PC-9 (cell line): ENCODE results near the gene FIGN. TPM values are rescaled to one million over a fixed set of nuclear protein-coding genes. Genes with fewer than 3 reads are reported as not detected.

Source experiments
- Bru-seq: library from RNA; stranded (reverse); fragments of 400-500 nt; gene quantifications from one replicate; lab custom pipeline; 2021; lab: Mats Ljungman, UMichigan
- BruChase-seq, 2 experiments: library from RNA; stranded (reverse); fragments of 400-500 nt; gene quantifications; one replicate each; lab custom pipeline; 2021; lab: Mats Ljungman, UMichigan
- BruUV-seq: library from RNA; stranded (reverse); fragments of 400-500 nt; replicated peaks from 2 replicates; lab custom pipeline; 2021; lab: Mats Ljungman, UMichigan
- CTCF ChIA-PET: fragments of 300-600 bp; sonication (Branson Sonifier 250); formaldehyde crosslinking; loops from one replicate; lab custom pipeline; 2022; ENCODE audit warnings: antibody characterized with exemption; lab: Charles Lee
- POLR2A ChIA-PET: fragments of 300-600 bp; sonication (Branson Sonifier 250); formaldehyde crosslinking; loops from one replicate; lab custom pipeline; 2022; ENCODE audit warnings: antibody characterized with exemption; ENCODE audit not compliant: unreplicated experiment; lab: Charles Lee
- DNase-seq, 2 experiments: peaks; one replicate each; pipeline versions ENCODE4 v3.0.0 to v3.0.0-alpha.2; 2015 to 2022; ENCODE audit warnings: mixed read lengths in 1 of 2
- H2AFZ ChIP-seq: fragments of 200-600 bp; sonication (generic); 2 replicates; pipeline ENCODE4 v1.8.1; 2017; ENCODE audit warnings: antibody characterized with exemption
- H3F3A ChIP-seq: fragments of 200-600 bp; sonication (generic); 2 replicates; pipeline ENCODE4 v1.8.1; 2017; ENCODE audit warnings: antibody characterized with exemption, mild to moderate bottlenecking, low read depth; ENCODE audit not compliant: insufficient read depth
- H3K27ac ChIP-seq: fragments of 200-600 bp; sonication (generic); 2 replicates; pipeline ENCODE4 v1.6.1; 2016; ENCODE audit warnings: mixed run types
- H3K27me3 ChIP-seq: fragments of 200-600 bp; sonication (generic); 2 replicates; pipeline ENCODE4 v1.6.1; 2016; ENCODE audit warnings: low read depth, mixed run types; ENCODE audit not compliant: insufficient read depth
- H3K36me3 ChIP-seq: fragments of 200-600 bp; sonication (generic); 2 replicates; pipeline ENCODE4 v1.6.1; 2016; ENCODE audit warnings: low read depth, mixed run types
- H3K4me1 ChIP-seq: fragments of 200-600 bp; sonication (generic); replicated peaks from 2 replicates; pipeline ENCODE4 v1.6.1; 2016; ENCODE audit warnings: mixed run types; ENCODE audit not compliant: insufficient read depth
- H3K4me2 ChIP-seq: fragments of 200-600 bp; sonication (generic); 2 replicates; pipeline ENCODE4 v1.6.1; 2017; ENCODE audit warnings: mixed run types
- H3K4me3 ChIP-seq: fragments of 200-600 bp; sonication (generic); 2 replicates; pipeline ENCODE4 v1.6.1; 2016; ENCODE audit warnings: mixed run types
- H3K79me2 ChIP-seq: fragments of 200-600 bp; sonication (generic); 2 replicates; pipeline ENCODE4 v1.6.1; 2017; ENCODE audit warnings: low read depth, mixed run types
- H3K9me2 ChIP-seq: fragments of 200-600 bp; sonication (generic); 2 replicates; pipeline ENCODE4 v1.8.1; 2017; ENCODE audit warnings: mild to moderate bottlenecking; ENCODE audit not compliant: insufficient read depth
- H3K9me3 ChIP-seq: fragments of 200-600 bp; sonication (generic); 2 replicates; pipeline ENCODE4 v1.8.1; 2016; ENCODE audit warnings: low read depth; ENCODE audit not compliant: insufficient read depth
- H4K20me1 ChIP-seq: fragments of 200-600 bp; sonication (generic); 2 replicates; pipeline ENCODE4 v1.8.1; 2017; ENCODE audit not compliant: insufficient read depth
- CTCF ChIP-seq: fragments of 200-600 bp; sonication (generic); conservative IDR thresholded peaks from 2 replicates; pipeline ENCODE4 v1.6.1; 2017; ENCODE audit warnings: mixed run types, antibody characterized with exemption, mild to moderate bottlenecking, moderate library complexity
- EZH2 ChIP-seq: fragments of 200-600 bp; sonication (generic); IDR thresholded peaks from 2 replicates; pipeline ENCODE4 v1.8.0; 2017; ENCODE audit warnings: antibody characterized with exemption, low read depth
- intact Hi-C: fragments of 100-400 bp; cut with micrococcal nuclease; formaldehyde crosslinking; loops from one replicate; pipeline ENCODE4 v1.10.0; 2022; ENCODE audit not compliant: unreplicated experiment
- long read RNA-seq: library from polyadenylated mRNA; stranded (forward); transcript quantifications from one replicate; pipeline ENCODE4 v2.0.0, GENCODE V29; 2022
- total RNA-seq: library from RNA; stranded (reverse); gene quantifications from 2 replicates; pipeline ENCODE4 v1.2.3, GENCODE V29; 2021

The FIGN gene, protein sequence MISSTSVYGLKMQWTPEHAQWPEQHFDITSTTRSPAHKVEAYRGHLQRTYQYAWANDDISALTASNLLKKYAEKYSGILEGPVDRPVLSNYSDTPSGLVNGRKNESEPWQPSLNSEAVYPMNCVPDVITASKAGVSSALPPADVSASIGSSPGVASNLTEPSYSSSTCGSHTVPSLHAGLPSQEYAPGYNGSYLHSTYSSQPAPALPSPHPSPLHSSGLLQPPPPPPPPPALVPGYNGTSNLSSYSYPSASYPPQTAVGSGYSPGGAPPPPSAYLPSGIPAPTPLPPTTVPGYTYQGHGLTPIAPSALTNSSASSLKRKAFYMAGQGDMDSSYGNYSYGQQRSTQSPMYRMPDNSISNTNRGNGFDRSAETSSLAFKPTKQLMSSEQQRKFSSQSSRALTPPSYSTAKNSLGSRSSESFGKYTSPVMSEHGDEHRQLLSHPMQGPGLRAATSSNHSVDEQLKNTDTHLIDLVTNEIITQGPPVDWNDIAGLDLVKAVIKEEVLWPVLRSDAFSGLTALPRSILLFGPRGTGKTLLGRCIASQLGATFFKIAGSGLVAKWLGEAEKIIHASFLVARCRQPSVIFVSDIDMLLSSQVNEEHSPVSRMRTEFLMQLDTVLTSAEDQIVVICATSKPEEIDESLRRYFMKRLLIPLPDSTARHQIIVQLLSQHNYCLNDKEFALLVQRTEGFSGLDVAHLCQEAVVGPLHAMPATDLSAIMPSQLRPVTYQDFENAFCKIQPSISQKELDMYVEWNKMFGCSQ
- total RNA-seq = 3.1 and 7.4 TPM in 2 replicates
- percentile 71 among the genes with signal in this experiment for Bru-seq, nascent RNA
- BruChase-seq, experiment 1, labeled RNA remaining after a 2-hour chase = percentile 75 among the genes with signal in this experiment
- BruChase-seq, experiment 2, labeled RNA remaining after a 6-hour chase = percentile 51 among the genes with signal in this experiment
- long read RNA-seq, full-length matches to known transcripts = 3 of 3 reads
- long read RNA-seq, partial matches to known transcripts = 0 of 3 reads
- long read RNA-seq, other reads (novel, unspliced or antisense) = 0 of 3 reads

DNA sequence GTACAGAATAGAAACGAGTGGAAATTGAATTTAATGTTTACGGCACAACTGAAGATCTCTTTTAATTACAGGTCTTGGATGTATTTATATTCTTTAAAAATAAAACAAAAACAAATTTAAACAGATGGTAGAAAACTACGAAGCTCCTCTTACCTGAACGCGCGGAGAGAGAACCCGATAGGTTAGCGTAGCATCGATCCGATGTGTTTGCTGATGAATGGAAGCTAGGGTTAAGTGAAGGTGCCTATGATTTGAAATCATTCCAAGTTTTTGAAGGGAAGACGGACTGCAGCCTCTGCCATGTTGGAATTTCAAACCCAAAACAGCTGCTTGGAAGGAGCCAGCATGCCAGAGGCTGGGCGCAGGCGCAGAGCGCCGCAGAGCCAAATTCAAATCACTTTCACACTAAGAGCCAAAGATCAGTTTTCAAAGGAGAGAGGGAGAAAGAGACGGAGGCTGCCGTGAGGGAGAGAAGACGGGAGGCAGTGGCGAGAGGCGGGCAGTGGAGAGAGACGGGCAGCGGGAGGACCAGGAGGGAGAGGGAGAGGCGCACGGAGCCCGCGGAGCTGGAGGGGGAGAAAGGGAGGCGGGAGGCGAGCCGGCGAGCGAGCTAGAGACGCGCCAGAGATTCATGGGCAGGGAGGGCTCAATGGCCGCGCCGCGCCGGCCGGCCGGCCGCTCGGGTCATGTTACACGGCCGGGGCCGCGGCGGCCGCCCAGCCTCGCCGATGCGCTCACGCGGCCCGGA lies at the start of gene FIGN:
TSS of gene FIGN (minus strand) at position 324 of the 748 bp plus-strand sequence. CDS start 1,081 bp downstream, outside the sequence.
- Histone ChIP-seq H3K27ac (peak within 1 kb of the TSS; percentile 57), H3K9me3 (no peaks in the 10 kb centered on the region), H3K4me2 (peak within 1 kb of the TSS; percentile 92), H3K36me3 (no peaks in the 10 kb centered on the region), H3K4me3 (peak within 1 kb of the TSS; percentile 91), H3K4me1 (no peaks in the 10 kb centered on the region), H3K79me2 (0 out of 2 replicates have a peak, but pooled peaks cover 5% of the 10 kb centered on the region), H4K20me1 (no peaks in the 10 kb centered on the region), H3K9me2 (no peaks in the 10 kb centered on the region), H3K27me3 (no peaks in the 10 kb centered on the region), H3F3A (no peaks in the 10 kb centered on the region), H2AFZ (peak within 1 kb of the TSS; percentile 96)
- BruUV-seq = no TSS peak
- TF ChIP-seq CTCF (no peak), EZH2 (no peak)
- ChIA-PET CTCF (no interaction called here), POLR2A (no interaction called here)
- peak; percentile 57 to 61 for DNase-seq
- intact Hi-C loops = loop anchor here (1.0 to 10.0 kb wide), 5 partner anchors 45 to 689 kb away; no protein-coding TSS in a partner anchor

- H3F3A ChIP-seq = 0 out of 2 replicates have a peak, but pooled peaks cover 5% of the 10 kb centered on the region
- no peaks in the 10 kb centered on the region for H3K9me3 ChIP-seq
- no peaks in the 10 kb centered on the region for H3K27me3 ChIP-seq
- POLR2A ChIA-PET = no interaction called here
- BruUV-seq = no TSS peak
- no peaks in the 10 kb centered on the region for H3K36me3 ChIP-seq
- no peak overlapping the region for H3K4me2 ChIP-seq
- no peak overlapping the region for H3K27ac ChIP-seq
- no peak for TF ChIP-seq CTCF
- no peak for TF ChIP-seq EZH2
- no peak overlapping the region for H3K4me3 ChIP-seq
- no peak overlapping the region for H2AFZ ChIP-seq
- CTCF ChIA-PET = no interaction called here
- intact Hi-C loops = no loop called here
- no peaks in the 10 kb centered on the region for H3K9me2 ChIP-seq
- H4K20me1 ChIP-seq = no peaks in the 10 kb centered on the region
- peaks cover 9% of the 10 kb centered on the region for H3K4me1 ChIP-seq
- no peaks in the 10 kb centered on the region for H3K79me2 ChIP-seq
- no peak for DNase-seq
These were observed 49.4 kb upstream of the FIGN start for GRCh38 chr2:163785162-163785561.
